NK-92 (cell line): Measurements from ENCODE around the gene ARHGEF39.
A peak's percentile ranks its signal among the peaks of the same experiment; 100 is the strongest.

Experiments used
- DNase-seq: peaks from one replicate; lab custom pipeline; 2025; ENCODE audit not compliant: unreplicated experiment; lab: John Stamatoyannopoulos, UW

Gene ARHGEF39

DNA sequence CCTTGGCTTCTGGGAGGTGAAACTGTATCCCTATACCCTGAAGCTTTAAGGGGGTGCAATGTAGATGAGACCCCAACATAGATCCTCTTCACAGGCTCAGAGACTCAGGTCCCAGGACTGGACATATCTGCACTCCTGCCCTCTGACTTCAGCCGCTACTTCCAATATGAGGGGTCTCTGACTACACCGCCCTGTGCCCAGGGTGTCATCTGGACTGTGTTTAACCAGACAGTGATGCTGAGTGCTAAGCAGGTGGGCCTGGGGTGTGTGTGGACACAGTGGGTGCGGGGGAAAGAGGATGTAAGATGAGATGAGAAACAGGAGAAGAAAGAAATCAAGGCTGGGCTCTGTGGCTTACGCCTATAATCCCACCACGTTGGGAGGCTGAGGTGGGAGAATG lies 14.1 kb upstream of the ARHGEF39 start:
- DNase-seq: no peak

- no peak for DNase-seq
Observed at GRCh38 chr9:35675732-35676392, 10.9 kb upstream of the ARHGEF39 start.

DNA sequence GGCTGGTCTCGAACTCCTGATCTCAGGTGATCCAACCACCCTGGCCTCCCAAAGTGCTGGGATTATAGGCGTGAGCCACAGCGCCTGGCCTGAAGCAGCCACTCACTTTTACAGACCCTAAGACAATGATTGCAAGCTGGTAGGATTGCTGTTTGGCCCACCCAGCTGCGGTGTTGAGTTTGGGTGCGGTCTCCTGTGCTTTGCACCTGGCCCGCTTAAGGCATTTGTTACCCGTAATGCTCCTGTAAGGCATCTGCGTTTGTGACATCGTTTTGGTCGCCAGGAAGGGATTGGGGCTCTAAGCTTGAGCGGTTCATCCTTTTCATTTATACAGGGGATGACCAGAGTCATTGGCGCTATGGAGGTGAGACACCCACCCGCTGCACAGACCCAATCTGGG lies 10.2 kb upstream of the ARHGEF39 start:
- DNase-seq: no peak

DNA sequence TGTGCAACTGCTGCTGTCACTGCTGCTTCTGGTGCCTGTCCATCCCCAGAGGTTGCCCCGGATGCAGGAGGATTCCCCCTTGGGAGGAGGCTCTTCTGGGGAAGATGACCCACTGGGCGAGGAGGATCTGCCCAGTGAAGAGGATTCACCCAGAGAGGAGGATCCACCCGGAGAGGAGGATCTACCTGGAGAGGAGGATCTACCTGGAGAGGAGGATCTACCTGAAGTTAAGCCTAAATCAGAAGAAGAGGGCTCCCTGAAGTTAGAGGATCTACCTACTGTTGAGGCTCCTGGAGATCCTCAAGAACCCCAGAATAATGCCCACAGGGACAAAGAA lies 9.0 kb upstream of the ARHGEF39 start:
- no peak for DNase-seq

DNA sequence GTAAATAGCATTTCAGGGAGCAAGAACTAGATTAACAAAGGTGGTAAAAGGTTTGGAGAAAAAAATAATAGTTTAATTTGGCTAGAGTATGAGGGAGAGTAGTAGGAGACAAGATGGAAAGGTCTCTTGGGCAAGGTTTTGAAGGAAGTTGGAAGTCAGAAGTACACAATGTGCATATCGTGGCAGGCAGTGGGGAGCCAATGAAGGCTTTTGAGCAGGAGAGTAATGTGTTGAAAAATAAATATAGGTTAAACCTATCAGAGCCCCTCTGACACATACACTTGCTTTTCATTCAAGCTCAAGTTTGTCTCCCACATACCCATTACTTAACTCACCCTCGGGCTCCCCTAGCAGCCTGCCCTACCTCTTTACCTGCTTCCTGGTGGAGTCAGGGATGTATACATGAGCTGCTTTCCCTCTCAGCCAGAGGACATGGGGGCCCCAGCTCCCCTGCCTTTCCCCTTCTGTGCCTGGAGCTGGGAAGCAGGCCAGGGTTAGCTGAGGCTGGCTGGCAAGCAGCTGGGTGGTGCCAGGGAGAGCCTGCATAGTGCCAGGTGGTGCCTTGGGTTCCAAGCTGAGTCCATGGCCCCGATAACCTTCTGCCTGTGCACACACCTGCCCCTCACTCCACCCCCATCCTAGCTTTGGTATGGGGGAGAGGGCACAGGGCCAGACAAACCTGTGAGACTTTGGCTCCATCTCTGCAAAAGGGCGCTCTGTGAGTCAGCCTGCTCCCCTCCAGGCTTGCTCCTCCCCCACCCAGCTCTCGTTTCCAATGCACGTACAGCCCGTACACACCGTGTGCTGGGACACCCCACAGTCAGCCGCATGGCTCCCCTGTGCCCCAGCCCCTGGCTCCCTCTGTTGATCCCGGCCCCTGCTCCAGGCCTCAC lies 8.4 kb upstream of the ARHGEF39 start, which contains the start of gene CA9:
Gene CA9, plus strand, starts transcription at position 797 of the 893 bp plus-strand sequence. Its CDS starts 32 bp downstream, at position 829.
- no peak for DNase-seq

DNA sequence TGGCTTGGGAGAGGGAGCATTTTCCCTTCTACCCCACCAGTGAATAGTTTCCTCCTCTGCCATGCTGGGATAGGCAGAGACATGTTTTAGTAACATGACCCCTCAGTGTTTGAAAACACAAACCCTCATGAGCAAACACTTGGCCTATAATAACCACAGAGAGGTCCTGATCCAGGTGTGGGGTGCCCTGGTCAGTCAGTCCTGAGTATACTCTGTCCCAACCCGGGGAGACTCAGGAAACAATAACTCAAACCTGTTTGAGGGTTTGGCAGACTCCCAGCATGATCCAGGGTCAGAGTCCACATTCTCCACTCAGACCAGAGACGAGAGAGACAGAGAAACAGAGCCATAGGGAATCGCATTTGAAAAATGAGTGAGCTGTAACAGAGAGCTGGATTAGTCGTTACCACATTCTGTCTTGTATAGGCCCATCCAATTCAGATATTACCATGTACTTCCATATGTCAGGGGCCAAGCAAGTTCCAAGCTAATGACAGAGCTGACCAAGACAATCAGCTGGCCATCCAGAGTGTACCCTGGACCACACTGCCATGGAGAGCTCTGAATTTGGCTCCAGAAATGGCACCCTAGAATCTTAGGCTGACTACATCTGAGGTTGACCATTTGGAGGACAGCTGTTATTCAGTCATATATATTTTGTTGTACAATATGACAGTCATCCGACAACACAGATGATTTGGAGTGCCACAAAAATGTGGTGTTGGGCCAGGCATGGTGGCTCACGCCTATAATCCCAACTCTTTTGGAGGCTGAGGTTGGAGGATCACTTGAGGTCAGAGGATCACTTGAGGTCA lies 4.5 kb upstream of the ARHGEF39 start:
- no peak for DNase-seq

- DNase-seq: no peak
Observed at GRCh38 chr9:35667939-35668338, 2.9 kb upstream of the ARHGEF39 start.

DNA sequence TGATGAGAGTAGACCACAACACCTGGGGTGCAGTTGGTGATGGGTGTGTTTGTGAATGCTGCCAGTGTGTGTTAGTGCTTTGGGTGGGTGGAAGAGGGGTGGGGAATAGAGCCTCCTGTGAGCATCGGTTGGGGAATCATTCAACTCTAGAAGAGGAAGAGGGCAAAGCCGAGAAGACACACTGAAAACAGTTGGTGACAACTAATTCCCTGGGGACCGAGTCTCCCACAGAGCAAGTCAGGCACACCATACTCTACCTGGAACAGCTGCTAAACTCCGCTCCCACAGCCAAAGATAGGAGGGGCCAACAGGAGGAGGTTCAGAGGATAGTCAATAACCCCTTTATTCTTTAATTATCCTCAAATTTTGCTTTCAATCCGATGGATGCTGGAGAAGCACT lies 1.6 kb upstream of the ARHGEF39 start:
- no peak for DNase-seq

GRCh38 chr9:35666045-35666444 lies 1.1 kb upstream of the ARHGEF39 start:
- no peak for DNase-seq

DNA sequence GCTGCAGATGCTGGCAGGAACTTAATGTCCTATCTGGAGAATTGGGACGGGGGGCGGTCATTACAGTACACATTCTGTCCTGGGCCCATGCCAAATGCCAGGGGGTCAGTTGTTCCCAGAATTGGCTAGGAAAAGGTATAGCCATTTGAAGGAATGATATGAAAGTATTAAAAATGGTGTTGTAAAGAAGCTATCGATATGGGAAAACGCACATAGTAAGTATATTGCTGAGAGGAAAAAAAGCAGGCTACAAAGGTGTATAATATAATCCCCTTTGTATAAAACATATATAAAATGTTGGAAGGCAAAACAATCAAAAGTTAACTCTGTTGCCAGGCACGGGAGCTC lies 450 bp upstream of the ARHGEF39 start:
- no peak for DNase-seq

DNA sequence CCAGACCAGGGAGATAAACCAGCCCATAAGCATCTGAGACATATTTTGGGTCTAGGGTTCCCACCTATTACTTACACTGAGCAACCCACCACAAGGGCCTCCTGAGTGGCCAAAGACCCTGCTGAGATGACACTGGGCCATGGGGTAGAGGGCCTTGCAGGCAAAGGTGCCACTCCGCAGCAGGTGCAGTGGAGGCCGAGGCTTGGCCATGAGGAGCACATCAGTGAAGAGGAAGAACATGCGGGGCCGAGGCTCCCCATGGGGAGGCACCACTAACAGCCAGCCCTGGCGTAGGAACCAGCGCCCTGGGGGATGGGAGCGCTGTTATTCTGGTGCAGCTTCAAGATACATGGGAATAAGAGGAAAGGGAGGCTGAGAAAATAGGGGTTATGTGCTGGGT lies 2.6 kb downstream of the ARHGEF39 start:
- DNase-seq: no peak

GRCh38 chr9:35661756-35662350 lies 3.1 kb downstream of the ARHGEF39 start:
- DNase-seq: no peak

DNA sequence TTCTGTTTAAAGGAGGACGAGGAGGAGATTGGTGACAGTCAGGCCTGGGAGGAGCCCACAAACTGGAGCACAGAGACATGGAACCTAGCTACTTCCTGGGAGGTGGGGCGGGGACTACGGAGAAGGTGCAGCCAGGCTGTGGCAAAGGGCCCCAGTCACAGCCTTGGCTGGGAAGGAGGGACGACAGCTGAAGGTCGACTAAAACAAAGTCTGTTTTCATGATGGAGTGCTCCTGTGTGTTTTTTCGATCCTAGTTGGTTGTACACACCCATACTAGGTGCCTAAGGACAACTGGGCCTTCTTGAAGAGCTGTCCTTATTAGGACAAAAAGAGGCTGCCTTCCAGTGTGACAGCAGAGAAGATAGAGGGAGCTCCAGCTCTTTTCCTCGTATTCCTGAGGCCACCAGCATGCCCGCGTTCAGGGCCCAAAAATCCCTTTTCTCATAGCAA lies 4.0 kb downstream of the ARHGEF39 start:
- no peak for DNase-seq

DNA sequence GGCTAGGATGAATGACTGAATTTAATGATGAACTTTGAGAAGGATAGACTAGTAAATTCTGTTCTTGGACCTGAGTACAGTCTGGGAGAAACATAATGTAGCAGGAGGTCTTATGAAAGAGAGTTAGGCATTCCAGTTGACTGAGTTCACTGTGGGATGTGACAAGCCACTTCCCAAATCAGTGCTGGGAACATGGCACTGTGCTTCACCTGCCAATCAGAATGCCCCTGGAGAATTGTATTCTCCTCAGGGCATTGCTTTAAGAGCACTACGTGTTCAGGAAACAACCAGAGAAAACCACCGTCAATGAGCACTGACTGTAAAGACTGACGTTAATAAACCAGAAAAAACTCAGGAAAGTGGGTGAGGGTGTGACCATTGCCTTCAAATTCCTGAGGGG lies 5.7 kb downstream of the ARHGEF39 start:
- DNase-seq: no peak

DNA sequence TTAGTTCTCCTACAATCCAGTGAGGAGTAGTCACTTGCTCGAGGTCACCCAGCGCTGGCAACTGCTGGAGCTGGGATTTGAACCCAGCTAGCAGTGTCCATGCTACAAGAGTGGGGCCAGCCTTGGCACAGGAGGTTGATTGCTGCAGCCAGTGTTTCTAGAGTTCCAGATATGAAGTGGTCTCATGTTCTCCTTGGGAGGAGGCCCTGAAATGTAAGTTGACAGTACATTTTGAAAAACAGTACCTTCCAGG lies 6.1 kb downstream of the ARHGEF39 start:
- DNase-seq: no peak

GRCh38 chr9:35658137-35658967 lies 6.6 kb downstream of the ARHGEF39 start, which contains the start of gene CCDC107:
Gene CCDC107, plus strand, starts transcription at chr9:35658292. Its CDS starts 88 bp downstream, at chr9:35658380.
- DNase-seq: no peak

DNA sequence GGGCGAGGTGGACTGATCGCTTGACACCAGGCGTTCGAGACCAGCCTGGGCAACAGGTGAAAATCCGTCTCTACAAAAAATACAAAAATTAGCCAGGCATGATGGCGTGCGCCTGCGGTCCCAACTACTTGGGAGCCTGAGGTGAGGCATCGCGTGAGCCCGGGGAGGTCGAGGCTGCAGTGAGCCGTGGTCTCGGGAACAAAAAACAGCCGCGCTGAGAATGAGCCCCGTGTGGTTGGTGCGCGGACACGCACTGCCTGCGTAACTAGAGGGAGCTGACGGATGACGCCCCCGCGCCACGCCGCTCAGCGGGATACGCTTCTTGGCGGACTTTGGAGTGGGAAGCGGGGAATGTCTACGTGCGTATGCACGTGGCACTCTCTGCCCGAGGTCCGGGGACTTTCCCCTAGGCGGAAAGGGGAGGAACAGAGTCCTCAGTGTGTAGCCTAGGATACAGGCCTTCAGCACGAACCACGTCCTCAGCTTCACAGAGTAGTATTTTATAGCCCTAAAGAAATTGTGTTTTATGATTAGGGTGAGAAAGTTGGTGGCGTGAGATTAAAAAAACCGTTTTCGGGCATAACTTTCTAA lies 7.4 kb downstream of the ARHGEF39 start, which contains the start of gene RMRP:
Gene RMRP, minus strand, starts transcription at position 474 of the 591 bp plus-strand sequence.
- DNase-seq: peak; percentile 48

DNA sequence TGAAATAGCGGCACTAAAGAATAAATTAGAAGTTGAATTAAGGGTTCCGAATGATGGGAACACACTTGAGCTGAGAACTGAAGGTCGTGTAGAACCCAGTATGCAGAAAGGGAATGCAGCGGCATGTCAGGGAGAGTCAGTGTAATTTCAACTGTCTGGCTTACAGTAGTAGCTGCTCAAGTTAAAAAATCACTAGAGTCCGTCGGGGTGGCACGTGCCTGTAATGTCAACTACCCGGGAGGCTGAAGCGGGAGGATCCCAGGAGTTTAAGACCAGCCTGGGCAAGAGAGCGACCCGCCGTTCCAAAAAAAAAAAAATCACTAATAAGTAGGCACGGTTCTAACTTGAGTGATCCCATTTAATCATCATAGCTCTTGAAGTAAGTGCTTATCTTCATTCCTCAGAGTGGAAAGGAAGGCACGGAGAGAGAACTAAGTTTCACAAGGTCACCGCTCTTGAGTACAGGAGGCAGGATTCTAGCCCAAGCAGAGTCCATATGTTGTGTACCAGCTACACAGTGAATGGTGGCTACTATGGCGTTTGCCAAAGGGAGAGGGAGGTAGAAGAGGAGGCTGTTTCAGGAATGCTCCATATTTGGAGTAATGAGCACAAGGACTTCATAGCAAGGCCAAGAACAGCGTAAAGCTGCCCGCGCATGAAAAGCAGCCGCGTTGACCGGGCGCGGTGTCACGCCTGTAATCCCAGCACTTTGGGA lies 8.0 kb downstream of the ARHGEF39 start:
- DNase-seq: no peak

DNA sequence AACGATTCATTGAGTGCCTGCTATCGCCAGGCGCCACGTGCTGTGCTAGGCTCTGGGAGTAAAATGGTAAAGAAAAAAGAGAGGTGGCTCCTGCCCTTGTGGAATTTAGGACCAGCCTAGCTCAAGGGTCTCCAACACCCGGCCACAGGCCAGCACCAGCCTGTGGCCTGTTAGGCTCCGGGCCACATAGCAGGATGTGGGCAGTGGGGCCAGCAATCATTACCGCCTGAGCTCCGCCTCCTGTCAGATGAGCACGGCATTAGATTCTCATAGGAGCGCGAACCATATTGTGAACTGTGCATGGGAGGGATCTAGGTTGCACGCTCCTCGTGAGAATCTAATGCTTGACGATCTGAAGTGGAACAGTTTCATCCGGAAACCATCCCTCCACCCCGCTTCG lies 8.6 kb downstream of the ARHGEF39 start:
- DNase-seq: no peak
